Measurements from ENCODE around the gene PRR36.

DNA sequence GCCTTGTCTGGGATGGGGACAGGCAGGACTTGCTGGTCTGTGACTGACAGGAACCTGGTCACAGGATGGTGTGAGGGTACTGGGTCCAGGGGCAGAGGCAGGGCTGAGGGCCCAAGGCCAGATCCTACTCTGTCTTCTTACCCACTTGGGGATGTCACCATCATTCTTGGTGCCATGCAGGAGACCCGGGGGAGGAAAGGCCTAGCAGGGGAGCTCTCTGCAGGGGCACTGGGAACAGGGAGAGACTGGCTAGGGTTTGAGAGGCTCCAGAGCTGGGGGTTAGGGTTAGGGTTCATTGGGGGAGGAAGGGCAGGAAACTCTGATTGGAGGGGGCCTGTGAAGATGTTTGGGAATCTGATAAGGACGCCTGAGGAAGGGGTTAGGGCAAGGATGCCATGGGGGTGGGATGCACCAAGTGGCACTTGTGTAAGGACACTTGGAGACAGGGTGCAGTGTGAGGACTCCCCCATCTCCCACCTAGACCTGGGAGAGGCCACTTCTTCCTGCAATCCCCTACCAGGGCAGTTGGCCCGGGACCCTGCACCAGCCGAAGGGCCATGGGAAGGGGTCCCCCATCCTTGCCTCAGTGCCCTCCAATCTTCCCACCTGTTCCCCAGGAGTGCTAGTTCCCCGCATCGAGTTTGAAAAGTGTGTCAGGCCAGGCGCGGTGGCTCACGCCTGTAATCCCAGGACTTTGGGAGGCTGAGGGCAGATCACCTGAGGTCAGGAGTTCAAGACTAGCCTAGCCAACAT is 6.9 kb downstream of the PRR36 start:
- TF ChIP-seq, protein P1, sequence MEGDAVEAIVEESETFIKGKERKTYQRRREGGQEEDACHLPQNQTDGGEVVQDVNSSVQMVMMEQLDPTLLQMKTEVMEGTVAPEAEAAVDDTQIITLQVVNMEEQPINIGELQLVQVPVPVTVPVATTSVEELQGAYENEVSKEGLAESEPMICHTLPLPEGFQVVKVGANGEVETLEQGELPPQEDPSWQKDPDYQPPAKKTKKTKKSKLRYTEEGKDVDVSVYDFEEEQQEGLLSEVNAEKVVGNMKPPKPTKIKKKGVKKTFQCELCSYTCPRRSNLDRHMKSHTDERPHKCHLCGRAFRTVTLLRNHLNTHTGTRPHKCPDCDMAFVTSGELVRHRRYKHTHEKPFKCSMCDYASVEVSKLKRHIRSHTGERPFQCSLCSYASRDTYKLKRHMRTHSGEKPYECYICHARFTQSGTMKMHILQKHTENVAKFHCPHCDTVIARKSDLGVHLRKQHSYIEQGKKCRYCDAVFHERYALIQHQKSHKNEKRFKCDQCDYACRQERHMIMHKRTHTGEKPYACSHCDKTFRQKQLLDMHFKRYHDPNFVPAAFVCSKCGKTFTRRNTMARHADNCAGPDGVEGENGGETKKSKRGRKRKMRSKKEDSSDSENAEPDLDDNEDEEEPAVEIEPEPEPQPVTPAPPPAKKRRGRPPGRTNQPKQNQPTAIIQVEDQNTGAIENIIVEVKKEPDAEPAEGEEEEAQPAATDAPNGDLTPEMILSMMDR (IDR thresholded peaks at IDR 0.05), result no peak
- TF ChIP-seq POLR2A (IDR thresholded peaks at IDR 0.05), result no peak

All from adrenal gland (tissue), 5 donors.